Calu3 (cell line): ENCODE results near the gene GTF3C5. TPM values are rescaled to one million over a fixed set of nuclear protein-coding genes. Genes with fewer than 3 reads are reported as not detected.

Source experiments
- BruUV-seq: library from RNA; stranded (reverse); fragments of 400-500 nt; replicated peaks from 2 replicates; lab custom pipeline; 2021; lab: Mats Ljungman, UMichigan
- CTCF ChIA-PET: fragments of 300-600 bp; sonication (Branson Sonifier 250); formaldehyde crosslinking; loops from one replicate; lab custom pipeline; 2022; ENCODE audit warnings: antibody characterized with exemption; lab: Charles Lee
- DNase-seq: peaks from one replicate; pipeline ENCODE4 v3.0.0; 2022
- H3K27ac Mint-ChIP-seq: one replicate; pipeline ENCODE4 v1.8.0; 2022; ENCODE audit warnings: mixed read lengths; ENCODE audit not compliant: unreplicated experiment
- H3K27me3 Mint-ChIP-seq: one replicate; pipeline ENCODE4 v1.8.0; 2022; ENCODE audit warnings: mixed read lengths; ENCODE audit not compliant: unreplicated experiment
- H3K36me3 Mint-ChIP-seq: one replicate; pipeline ENCODE4 v1.8.0; 2022; ENCODE audit warnings: mild to moderate bottlenecking, moderate library complexity, mixed read lengths; ENCODE audit not compliant: insufficient read depth, unreplicated experiment
- H3K4me1 Mint-ChIP-seq: one replicate; pipeline ENCODE4 v1.8.0; 2022; ENCODE audit warnings: mild to moderate bottlenecking, low read depth, mixed read lengths; ENCODE audit not compliant: unreplicated experiment
- H3K4me3 Mint-ChIP-seq: one replicate; pipeline ENCODE4 v1.8.0; 2022; ENCODE audit warnings: mild to moderate bottlenecking, low read depth, moderate library complexity, mixed read lengths; ENCODE audit not compliant: unreplicated experiment
- H3K9me3 Mint-ChIP-seq: one replicate; pipeline ENCODE4 v1.8.0; 2022; ENCODE audit warnings: low read depth, mixed read lengths; ENCODE audit not compliant: unreplicated experiment
- CTCF ChIP-seq: fragments of 200-600 bp; IDR thresholded peaks from one replicate; pipeline ENCODE4 v1.8.0; 2022; ENCODE audit warnings: antibody characterized with exemption; ENCODE audit not compliant: unreplicated experiment
- intact Hi-C: fragments of 100-400 bp; cut with micrococcal nuclease; formaldehyde crosslinking; loops from one replicate; pipeline ENCODE4 v1.10.0; 2022; ENCODE audit not compliant: unreplicated experiment
- total RNA-seq: library from RNA; stranded (reverse); gene quantifications from 2 replicates; pipeline ENCODE4 v1.2.3, GENCODE V29; 2022

GTF3C5 gene
- total RNA-seq, 1 experiment from 2014 or later, result 43.7 TPM

- CTCF ChIA-PET, result interaction anchor here (1.3 kb wide), 1 partner anchor 15 kb away, joined by 4 read pairs; no protein-coding TSS in a partner anchor
- no peak for DNase-seq
- H3K27me3 Mint-ChIP-seq, result peaks cover 66% of the 10 kb centered on the region
- TF ChIP-seq CTCF, result no peak
- H3K4me1 Mint-ChIP-seq, result no peaks in the 10 kb centered on the region
- no peak overlapping the region for H3K4me3 Mint-ChIP-seq
- intact Hi-C loops, result no loop called here
- H3K36me3 Mint-ChIP-seq, result no peaks in the 10 kb centered on the region
- no peak overlapping the region for H3K27ac Mint-ChIP-seq
- peaks cover 3% of the 10 kb centered on the region for H3K9me3 Mint-ChIP-seq
- BruUV-seq, result no TSS peak
Observed at GRCh38 chr9:133006731-133007352, 24.0 kb upstream of the GTF3C5 start.

- Mint-ChIP-seq H3K27me3 (peaks cover 51% of the 10 kb centered on the region), H3K4me1 (no peaks in the 10 kb centered on the region), H3K36me3 (no peaks in the 10 kb centered on the region), H3K4me3 (no peak overlapping the region), H3K9me3 (peaks cover 3% of the 10 kb centered on the region), H3K27ac (no peak overlapping the region)
- intact Hi-C loops, result no loop called here
- no TSS peak for BruUV-seq
- DNase-seq, result no peak
- no peak for TF ChIP-seq CTCF
- CTCF ChIA-PET, result no interaction called here
Observed at GRCh38 chr9:133008406-133008805, 22.4 kb upstream of the GTF3C5 start.

DNA sequence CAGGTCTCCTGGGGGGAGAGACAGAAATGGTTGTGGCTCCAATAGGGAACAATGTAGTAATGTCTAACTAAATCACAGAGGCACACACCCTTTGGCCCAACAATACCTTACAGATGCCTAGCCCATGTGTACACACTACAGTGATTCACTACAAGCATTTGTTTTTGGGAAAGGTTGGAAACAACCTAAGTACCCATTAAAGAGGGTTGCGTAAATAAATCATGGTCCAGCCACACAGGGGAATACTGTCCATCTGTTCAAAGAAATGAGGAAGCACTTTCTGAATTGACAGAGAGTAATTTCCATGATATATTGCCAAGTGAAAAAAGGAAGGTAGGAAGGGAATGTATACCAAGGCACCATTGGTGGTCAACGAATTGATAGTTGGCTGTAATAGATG, 22.0 kb upstream of the GTF3C5 start:
- BruUV-seq, result no TSS peak
- CTCF ChIA-PET, result no interaction called here
- H3K9me3 Mint-ChIP-seq, result peaks cover 3% of the 10 kb centered on the region
- intact Hi-C loops, result no loop called here
- no peak for DNase-seq
- H3K4me3 Mint-ChIP-seq, result no peak overlapping the region
- H3K27ac Mint-ChIP-seq, result no peak overlapping the region
- H3K36me3 Mint-ChIP-seq, result no peaks in the 10 kb centered on the region
- no peak for TF ChIP-seq CTCF
- H3K4me1 Mint-ChIP-seq, result no peaks in the 10 kb centered on the region
- peaks cover 50% of the 10 kb centered on the region for H3K27me3 Mint-ChIP-seq

DNA sequence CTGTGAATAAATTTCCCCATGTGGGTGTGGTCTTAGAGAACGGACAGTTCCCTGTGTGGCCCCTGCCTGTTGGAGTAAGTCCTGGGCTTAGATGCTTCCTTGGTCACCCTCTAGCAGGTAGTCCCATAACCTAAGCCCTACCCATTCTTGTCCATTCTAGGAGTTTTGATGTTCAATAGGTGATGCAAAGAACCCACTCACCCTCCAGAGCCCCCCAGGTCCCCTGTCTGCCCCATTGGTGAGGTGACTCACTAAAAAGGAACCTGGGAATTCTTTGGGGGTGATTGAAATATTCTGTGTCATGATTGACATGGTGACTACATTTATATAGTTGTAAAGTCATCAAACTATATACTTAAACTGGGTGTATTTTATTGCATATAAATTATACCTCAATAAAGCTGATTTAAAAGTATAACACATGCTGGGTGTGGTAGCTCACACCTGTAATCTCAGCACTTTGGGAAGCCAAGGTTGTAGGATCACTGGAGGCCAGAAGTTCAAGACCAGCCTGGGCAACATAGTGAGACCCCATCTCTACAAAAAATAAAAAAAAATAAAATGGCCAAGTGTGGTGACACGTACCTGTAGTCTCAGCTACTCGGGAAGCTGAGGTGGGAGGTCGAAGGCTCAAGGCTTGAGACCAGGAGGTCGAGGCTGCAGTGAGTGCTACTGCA, 20.8 kb upstream of the GTF3C5 start:
- CTCF ChIA-PET, result no interaction called here
- intact Hi-C loops, result no loop called here
- H3K9me3 Mint-ChIP-seq, result peaks cover 3% of the 10 kb centered on the region
- peaks cover 61% of the 10 kb centered on the region for H3K27me3 Mint-ChIP-seq
- H3K4me3 Mint-ChIP-seq, result no peak overlapping the region
- DNase-seq, result no peak
- H3K27ac Mint-ChIP-seq, result no peak overlapping the region
- no peaks in the 10 kb centered on the region for H3K36me3 Mint-ChIP-seq
- no peak for TF ChIP-seq CTCF
- H3K4me1 Mint-ChIP-seq, result no peaks in the 10 kb centered on the region
- BruUV-seq, result no TSS peak
